Measurements from ENCODE around the gene KDM4C.
"Not testable (repeated sequence)": the region's sequence is repeated elsewhere in the genome, so short reads cannot be mapped to it uniquely, and the experiment has no call there.

Gene KDM4C

DNA sequence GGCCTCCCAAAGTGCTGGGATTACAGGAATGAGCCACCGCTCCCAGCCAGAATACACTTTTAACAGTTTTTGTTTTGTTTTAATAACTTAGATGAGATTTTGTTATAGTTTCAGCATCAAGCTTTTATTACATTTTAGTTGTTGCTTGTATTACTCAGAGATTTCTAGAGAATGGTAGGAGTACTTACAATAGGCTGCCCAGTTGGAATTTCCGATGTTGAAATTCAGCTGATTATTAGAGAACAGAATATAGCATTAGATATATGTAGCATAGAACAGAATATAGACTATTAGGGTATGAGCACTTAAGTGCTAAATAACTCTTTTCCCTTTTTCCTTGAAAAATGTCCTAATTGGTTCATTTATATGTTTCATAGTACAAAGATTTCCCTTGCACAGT, 6.2 kb downstream of the KDM4C start:
- no peak for DNase-seq (ENCODE audit: low read depth)

DNA sequence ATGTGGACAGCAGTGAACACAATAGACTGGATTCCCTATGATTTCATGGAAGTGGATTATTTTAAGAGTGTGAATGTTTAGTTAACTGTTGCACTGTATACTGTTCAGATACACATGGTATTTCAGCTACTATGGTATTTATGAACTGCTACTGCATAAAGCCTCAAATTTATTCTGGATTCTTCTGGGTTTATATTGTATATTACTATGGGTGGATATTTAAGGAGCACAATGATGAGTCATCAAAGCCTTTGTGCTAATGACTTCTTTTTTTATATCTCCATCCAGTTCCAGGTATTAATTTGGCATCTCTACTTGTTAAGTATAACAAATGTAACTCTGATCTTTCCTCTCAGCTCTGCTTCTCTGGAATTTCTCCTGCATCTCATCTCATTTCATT, 6.8 kb downstream of the KDM4C start:
- DNase-seq (ENCODE audit: low read depth), result no peak

- no peak for DNase-seq (ENCODE audit: low read depth)
Measured at GRCh38 chr9:6764950-6765349, 7.2 kb downstream of the KDM4C start.

DNA sequence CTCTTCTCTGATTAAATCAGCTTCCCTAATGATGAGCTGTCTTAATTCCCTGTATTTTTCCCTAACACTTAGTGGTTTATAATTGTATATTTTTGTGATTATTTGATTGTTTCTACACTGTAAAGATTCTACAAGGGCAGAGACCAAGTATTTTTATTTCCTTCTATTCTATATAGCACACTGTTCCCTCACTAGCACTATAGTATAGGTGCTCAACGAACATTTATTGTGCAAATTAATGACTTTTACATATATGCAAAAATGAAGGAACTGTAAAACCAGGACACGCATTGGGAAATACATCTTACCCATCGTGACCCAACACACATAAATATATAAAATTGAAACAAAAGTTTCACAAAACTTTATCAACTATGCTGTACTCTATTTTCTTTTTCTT, 7.6 kb downstream of the KDM4C start:
- no peak for DNase-seq (ENCODE audit: low read depth)

DNA sequence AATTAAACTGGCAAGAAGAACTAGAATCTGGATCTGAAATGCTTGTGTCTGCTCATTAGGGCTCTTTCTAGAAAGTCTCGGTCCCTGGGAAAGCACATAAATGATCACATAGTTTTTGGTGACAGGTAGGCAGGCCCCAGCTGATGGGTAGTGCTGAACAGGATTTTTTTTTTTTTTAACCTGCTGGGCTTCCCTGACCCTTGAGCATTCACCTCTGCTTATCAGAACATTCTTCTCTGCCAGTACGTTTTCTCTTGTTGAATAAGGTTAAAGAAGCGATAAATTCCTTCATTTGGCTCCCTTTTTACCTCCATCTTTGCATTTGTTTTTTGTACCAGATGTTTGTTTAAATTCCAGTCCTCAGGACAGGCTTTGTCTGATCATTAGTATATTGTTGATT, 8.8 kb downstream of the KDM4C start:
- DNase-seq (ENCODE audit: low read depth), result no peak

GRCh38 chr9:6768587-6768986, 10.8 kb downstream of the KDM4C start:
- not testable (repeated sequence) for DNase-seq (ENCODE audit: low read depth)

DNA sequence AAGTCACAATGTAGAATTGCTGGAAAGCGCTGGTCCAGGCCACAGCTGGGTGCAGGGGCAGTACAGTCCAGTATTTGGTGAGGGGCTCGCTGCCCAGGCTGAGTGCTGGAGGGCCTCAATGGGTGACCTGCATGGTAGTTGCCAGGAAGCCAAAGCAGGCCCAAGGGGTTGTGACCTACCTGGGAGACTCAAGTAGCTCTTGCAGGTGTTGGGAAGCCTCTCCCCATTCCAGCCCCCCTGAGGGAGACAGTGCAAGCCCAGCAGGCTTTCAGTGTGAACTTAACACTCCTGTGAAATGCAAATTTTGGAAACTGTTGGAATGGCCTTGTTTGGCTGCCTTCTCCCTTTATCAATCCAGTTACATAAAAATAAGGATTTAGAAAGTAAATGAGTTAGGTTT, 13.9 kb downstream of the KDM4C start:
- no peak for DNase-seq (ENCODE audit: low read depth)

DNA sequence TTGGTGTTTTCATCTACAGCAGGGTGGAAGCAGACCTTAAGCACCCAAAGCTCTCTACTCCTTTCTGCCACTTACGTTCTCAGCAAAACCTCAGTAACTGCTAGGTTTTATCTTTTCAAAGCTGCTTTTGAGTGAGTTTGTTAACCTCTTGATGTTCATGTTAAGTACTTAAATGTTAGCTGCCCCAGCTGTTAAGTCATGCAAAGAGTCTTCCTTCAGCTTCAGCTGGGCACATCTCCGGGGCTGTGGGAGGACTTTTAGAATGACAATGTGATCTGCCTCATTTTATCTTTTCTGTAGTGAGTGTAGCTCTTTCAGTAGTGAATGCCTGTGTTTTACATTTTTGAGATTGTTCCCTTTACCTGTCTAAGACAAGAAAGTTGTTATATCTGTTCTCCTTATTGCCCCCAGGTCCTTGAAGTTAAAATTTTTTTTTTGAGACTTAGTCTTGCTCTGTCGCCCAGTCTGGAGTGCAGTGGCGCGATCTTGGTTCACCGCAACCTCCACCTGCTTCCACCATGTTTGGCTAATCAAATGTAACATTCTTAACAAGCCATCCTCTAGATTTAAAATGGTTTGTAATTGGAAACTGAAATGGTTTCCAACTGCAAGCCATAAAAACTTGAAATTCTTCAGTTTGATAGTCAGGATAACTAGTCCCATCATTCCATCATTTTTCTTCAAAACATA, 19.6 kb downstream of the KDM4C start:
- DNase-seq (ENCODE audit: low read depth), result no peak

DNA sequence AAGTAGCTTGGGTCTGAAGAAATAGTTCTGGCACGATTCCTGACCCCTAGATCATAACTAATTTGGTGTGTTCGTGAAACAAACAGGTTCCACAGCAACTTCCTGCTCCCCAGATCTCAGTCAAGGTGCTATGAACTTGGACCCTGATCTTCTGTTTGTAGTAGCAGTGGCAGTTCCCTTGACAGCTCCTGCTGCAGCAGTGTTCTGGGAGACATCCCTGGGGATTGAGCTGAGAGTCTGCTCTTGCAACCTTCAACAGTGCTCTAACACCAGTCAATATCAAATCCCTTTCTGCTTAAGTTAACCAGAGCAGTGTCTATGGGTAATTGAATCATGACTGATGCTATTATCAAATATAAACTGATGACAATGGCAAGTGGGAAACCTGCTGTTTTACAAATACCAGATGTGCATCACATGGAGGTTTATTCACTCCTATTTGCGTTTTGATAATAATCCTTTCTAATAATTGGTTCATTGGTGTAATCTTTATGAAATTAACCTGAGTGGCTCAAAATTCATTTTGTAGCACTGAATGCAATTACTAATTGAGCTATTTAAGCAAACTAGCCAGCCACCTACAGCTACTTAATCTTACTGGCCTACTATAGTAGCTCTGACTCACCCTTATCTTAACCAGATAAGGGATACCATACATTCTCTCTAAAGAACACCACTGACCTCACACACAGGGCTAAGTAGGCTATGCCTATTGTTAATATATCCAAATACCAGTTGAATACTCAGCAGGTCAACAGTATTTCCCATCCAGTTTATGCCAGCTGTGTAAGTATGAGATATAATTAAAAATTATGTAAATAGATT, 21.9 kb downstream of the KDM4C start:
- DNase-seq (ENCODE audit: low read depth), result no peak

- DNase-seq (ENCODE audit: low read depth), result no peak
Measured at GRCh38 chr9:6780690-6781089, 22.9 kb downstream of the KDM4C start.

DNA sequence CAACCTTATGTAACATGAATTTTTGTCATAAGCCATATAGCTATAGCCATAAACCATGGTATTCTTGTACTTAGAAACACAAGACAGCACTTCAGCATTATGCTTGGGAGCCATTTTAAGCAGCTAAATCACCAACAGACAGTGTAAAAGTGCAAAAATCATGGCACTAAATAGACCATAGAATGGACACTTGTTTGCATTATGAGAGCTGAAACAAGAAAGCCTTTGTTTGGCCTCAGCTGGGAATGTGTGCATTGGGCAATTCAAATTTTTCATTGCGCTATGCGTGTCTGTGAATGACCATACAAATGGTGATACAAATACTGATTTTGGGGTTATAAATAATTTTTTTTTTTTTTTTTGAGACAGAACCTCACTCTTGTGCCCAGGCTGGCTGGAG, 23.7 kb downstream of the KDM4C start:
- no peak for DNase-seq (ENCODE audit: low read depth)

- DNase-seq (ENCODE audit: low read depth), result no peak
Measured at GRCh38 chr9:6782345-6782744, 24.6 kb downstream of the KDM4C start.

DNA sequence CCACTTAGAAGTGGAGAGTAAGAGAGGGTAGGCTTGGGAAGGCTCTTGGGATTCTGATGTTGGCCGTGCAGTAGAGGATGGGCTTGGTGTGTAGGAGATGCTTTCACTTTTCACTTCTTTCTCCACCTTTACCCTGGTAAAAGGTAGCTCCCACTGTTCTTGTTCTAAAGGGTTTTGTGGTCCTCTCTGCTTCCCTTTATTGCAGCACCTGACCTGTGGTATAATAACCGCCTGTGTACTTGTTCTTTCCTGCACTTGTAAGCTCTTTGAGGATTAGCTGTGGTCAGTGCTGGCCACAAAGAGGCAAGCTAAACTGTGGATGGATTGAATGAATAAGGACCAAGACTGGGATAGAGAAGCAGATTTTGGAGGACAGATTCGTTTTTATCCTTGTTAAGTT, 25.2 kb downstream of the KDM4C start:
- no peak for DNase-seq (ENCODE audit: low read depth)

GRCh38 chr9:6783753-6784152, 26.0 kb downstream of the KDM4C start:
- DNase-seq (ENCODE audit: low read depth), result no peak

GRCh38 chr9:6785682-6786081, 27.9 kb downstream of the KDM4C start:
- no peak for DNase-seq (ENCODE audit: low read depth)

GRCh38 chr9:6787793-6788161, 30.0 kb downstream of the KDM4C start:
- DNase-seq (ENCODE audit: low read depth), result no peak

GRCh38 chr9:6788162-6789016, 30.6 kb downstream of the KDM4C start:
- no peak for DNase-seq (ENCODE audit: low read depth)

DNA sequence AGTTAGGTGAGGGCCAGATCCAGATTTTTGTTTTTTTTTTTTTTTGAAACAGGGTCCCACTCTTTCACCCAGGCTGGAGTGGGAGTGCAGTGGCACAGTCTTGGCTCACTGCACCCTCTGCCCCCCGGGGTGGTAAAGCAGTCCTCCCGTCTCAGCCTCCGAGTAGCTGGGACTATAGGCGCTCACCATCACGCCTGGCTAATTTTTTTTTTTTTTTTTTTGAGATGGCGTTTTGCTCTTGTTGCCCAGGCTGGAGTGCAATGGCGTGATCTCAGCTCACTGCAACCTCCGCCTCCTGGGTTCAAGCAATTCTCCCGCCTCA, 31.2 kb downstream of the KDM4C start:
- not testable (repeated sequence) for DNase-seq (ENCODE audit: low read depth)

- no peak for DNase-seq (ENCODE audit: low read depth)
Measured at GRCh38 chr9:6790866-6791265, 33.1 kb downstream of the KDM4C start.

DNA sequence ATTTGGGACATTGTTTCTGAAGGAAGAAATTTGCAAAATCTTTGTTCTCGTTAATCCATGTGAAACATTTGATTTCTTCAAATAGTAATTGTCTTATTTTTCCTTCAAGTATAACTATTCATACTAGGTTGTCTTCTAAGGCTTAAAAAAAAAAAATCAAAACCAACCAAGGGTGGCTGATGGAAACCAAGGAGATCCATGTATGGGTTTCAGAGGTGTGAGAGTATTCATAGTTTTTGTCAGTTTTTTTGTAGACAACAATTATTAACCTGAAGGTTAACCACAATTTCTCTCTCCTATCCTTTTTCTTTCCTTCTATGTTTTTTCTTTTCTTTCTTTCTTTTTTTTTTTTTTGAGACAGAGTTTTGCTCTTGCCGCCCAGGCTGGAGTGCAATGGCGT, 35.4 kb downstream of the KDM4C start:
- no peak for DNase-seq (ENCODE audit: low read depth)

DNA sequence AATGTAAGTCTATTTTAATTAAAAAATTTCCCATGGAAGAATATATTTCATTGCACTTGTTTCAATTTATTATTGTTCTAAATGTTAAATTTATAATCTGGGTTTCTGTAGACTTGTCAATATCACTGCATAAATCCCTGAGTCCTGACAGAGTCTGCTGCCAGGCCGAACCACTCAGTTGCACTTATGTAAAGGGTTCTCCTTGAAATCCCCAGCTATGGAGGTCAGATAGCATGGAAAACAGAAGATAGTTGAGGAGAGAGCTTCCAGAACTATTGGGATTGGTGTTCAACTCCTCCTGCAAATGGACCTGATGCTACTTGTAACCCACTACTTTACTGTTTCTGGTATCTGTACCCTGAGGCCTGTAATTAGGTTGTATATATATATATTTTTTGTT, 37.2 kb downstream of the KDM4C start:
- DNase-seq (ENCODE audit: low read depth), result no peak

- no peak for DNase-seq (ENCODE audit: low read depth)
Measured at GRCh38 chr9:6802926-6803325, 45.2 kb downstream of the KDM4C start.

DNA sequence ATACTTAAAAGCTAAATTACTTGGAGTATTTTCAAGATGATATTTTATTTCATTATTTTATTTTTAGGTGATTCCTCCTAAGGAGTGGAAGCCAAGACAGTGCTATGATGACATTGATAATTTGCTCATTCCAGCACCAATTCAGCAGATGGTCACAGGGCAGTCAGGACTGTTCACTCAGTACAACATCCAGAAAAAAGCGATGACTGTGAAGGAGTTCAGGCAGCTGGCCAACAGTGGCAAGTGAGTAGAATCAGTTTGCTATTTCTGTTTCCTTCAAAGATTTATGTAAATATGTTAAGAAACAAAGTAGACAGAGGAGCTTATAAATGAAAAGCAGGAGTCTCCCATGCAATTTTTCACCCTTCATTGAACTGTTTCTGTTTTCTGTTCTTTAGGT, 47.8 kb downstream of the KDM4C start:
- DNase-seq (ENCODE audit: low read depth), result no peak
